SK-MEL-5 (cell line): ENCODE measurements around the gene PRLHR. TPM values are rescaled to one million over a fixed set of nuclear protein-coding genes. Genes with fewer than 3 reads are reported as not detected.
"Not testable (repeated sequence)": the region's sequence is repeated elsewhere in the genome, so short reads cannot be mapped to it uniquely, and the experiment has no call there.

ENCODE experiments used
- DNase-seq: peaks from one replicate; pipeline ENCODE4 v3.0.0-alpha.2; 2016; ENCODE audit warnings: low read depth, low spot score
- in situ Hi-C: cut with HindIII; loops from 2 replicates; pipeline ENCODE4 v1.10.0; 2016; ENCODE audit warnings: low sequenced_read_pairs, high pct_unique_total_duplicates, low pct_unique_long_range_greater_than_20kb
- polyA plus RNA-seq, 2 experiments: library from polyadenylated mRNA; depleted of rRNA; stranded (reverse); fragments of >200 nt; gene quantifications; 2 replicates each; pipeline ENCODE4 v1.2.3, GENCODE V29; 2015
- total RNA-seq: library from RNA; depleted of rRNA; stranded (reverse); fragments of >200 nt; shearing (Covaris generic); gene quantifications from 2 replicates; pipeline ENCODE4 v1.2.3, GENCODE V29; 2014; rRNA removed

The PRLHR gene
- total RNA-seq = not detected in 2 replicates
- not detected in 2 replicates for polyA plus RNA-seq (2015; cell fraction: cytosol; rRNA removed)
- polyA plus RNA-seq (2015; cell fraction: nucleus; rRNA removed) = not detected in 2 replicates

- peak; percentile 22 for DNase-seq
- in situ Hi-C loops = no loop called here
Observed at GRCh38 chr10:118595598-118596425, at the start of gene PRLHR. TSS of gene PRLHR (minus strand) at chr10:118595648. CDS start at chr10:118595244, 404 bp downstream.

- no peak for DNase-seq
- in situ Hi-C loops = no loop called here
Observed at GRCh38 chr10:118642228-118642627, 46.8 kb upstream of the PRLHR start.

GRCh38 chr10:118638680-118639079 is 43.2 kb upstream of the PRLHR start:
- in situ Hi-C loops = no loop called here

DNA sequence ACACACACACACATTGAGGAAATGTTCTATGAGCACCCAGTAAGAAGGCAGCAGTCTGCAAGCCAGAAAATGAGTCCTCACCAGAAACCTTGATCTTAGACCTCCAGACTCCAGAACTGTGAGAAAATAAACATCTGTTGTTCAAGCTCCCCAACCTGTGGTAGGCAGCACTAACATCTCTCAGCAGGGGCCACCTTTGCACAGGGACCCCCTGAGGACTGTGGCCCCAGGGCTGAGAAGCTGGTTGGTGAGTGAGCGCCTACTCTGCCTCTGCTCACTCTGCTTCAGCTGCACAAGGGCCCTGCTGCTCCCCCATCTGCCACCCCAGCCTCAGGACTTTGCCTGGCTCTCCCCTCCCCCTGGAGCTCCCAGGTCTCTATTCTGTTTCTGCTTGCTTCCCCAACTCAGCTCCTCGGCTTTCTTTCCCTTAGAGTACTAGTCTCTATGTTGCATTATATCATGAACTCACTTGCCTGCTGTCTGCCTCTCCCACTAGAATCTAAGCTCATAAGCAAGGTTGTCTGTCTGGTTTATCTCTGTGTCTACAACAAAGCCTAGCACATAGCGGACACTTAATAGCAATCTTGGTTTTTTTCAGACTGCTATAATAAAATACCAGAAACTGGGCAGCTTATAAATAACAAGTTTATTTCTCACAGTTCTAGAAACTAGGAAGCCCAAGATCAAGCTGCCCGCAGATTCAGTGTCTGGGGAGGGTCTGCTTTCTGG is 40.4 kb upstream of the PRLHR start:
- in situ Hi-C loops = no loop called here
- no peak for DNase-seq

More at GRCh38 chr10:118638680-118639079, 43.2 kb upstream of the PRLHR start:
- no peak for DNase-seq

- no peak for DNase-seq
- in situ Hi-C loops = no loop called here
Observed at GRCh38 chr10:118633786-118634185, 38.3 kb upstream of the PRLHR start.

DNA sequence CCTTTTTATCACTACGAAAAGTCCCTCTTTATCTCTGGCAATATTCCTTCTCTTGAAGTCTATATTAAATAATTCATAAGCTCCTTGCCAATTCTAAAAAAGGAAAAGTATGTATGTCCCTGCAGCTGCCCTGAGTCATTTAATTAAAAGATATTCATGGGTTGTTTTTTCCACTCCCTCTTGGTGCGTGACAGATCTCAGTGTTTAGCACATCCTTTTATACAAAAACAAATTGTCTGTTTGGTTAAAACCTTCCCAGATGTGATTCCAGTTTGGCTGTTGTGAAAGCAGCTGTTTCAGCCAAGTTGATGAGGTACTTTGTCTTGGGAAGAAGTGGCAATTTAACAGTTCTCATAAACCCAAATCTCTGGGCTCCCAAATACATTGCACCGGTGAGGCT is 33.8 kb upstream of the PRLHR start:
- in situ Hi-C loops = no loop called here
- no peak for DNase-seq

- DNase-seq = no peak
- in situ Hi-C loops = no loop called here
Observed at GRCh38 chr10:118628397-118628796, 32.9 kb upstream of the PRLHR start.

- DNase-seq = peak; percentile 41
Observed at GRCh38 chr10:118626953-118627352, 31.5 kb upstream of the PRLHR start.

GRCh38 chr10:118625504-118625903 is 30.1 kb upstream of the PRLHR start:
- no peak for DNase-seq
- in situ Hi-C loops = no loop called here

More at GRCh38 chr10:118626953-118627352, 31.5 kb upstream of the PRLHR start:
- in situ Hi-C loops = no loop called here

DNA sequence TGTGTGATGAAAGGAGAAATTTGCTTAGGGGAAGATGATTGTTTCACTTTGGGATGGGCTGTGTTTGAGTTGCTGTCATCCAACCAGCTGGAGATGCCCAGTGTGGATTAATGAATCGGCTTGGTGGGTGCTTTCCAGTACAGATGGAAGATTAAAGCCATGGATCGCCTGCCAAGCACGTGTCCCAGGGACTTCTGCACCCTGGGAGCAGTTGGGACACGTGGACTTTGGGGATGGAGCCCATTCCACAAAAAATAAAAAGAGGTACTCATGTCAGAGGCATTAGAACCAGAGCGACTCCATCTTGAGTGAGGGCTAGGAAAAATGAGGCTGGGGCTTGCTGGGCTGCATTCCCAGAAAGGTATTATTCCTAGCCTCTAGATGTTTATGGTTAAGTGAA is 29.3 kb upstream of the PRLHR start:
- no peak for DNase-seq
- in situ Hi-C loops = no loop called here

GRCh38 chr10:118621304-118621942 is 26.0 kb upstream of the PRLHR start:
- in situ Hi-C loops = no loop called here
- DNase-seq = peak; percentile 30

- in situ Hi-C loops, DNase-seq: not testable (repeated sequence)
Observed at GRCh38 chr10:118613863-118614262, 18.4 kb upstream of the PRLHR start.

GRCh38 chr10:118610577-118610976 is 15.1 kb upstream of the PRLHR start:
- no peak for DNase-seq
- in situ Hi-C loops = no loop called here

GRCh38 chr10:118607768-118608354 is 12.4 kb upstream of the PRLHR start:
- in situ Hi-C loops = no loop called here

GRCh38 chr10:118605694-118606093 is 10.2 kb upstream of the PRLHR start:
- in situ Hi-C loops = no loop called here
- no peak for DNase-seq

More at GRCh38 chr10:118607768-118608354, 12.4 kb upstream of the PRLHR start:
- DNase-seq = no peak

DNA sequence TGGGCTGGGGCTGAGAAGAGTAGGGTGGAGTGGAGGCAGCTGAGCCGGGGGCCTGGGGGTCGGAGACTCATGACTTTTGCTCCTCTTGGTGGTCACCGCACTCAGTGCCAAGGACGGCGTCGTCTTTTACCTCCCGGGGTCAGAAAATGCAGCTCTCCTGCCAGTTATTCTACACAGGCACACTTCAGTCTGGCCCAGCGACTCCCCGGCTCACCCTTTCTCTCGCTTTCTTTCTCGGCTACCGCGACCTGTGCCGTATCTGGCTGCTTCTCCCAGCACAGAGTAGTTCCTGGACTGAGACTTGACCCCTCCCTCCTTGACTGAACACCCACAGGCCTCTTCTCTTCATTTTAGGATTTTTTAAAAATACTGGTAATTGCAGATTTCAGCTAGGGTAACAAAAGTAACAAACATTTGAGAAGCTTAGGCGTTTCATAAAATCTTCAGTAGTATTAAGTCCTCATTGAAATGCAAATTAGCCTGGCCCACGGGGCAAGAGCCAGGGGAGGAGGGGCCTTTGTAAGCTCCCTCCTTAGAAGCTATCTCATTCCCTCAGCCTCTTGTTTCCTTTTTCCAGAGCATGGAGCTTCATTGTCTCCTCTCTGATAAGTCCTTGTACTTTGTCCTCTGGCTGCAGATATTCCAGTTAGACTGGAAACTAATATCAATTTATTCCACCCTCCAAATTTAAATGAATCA is 1.1 kb upstream of the PRLHR start:
- DNase-seq = no peak
- in situ Hi-C loops = no loop called here

GRCh38 chr10:118595064-118595420 is 406 bp downstream of the PRLHR start:
- in situ Hi-C loops = no loop called here
- DNase-seq = no peak
